Panc1 (cell line): ENCODE results near the gene MYL2.
"Not testable (repeated sequence)": the region's sequence is repeated elsewhere in the genome, so short reads cannot be mapped to it uniquely, and the experiment has no call there.

Experiments used
- CTCF ChIP-seq: fragments of 450-650 bp; IDR thresholded peaks from 2 replicates; pipeline ENCODE4 v1.5.1; 2017; ENCODE audit warnings: mild to moderate bottlenecking
- TCF7L2 ChIP-seq: IDR thresholded peaks from 2 replicates; pipeline ENCODE4 v1.6.1; 2011; ENCODE audit warnings: mild to moderate bottlenecking, low read depth, low read length, inconsistent platforms

- TF ChIP-seq CTCF, TCF7L2: not testable (repeated sequence)
Measured at GRCh38 chr12:110950466-110950865, 30.1 kb upstream of the MYL2 start.
